ENCODE data around the gene PTPRE.

- TF ChIP-seq POLR2A (IDR thresholded peaks at IDR 0.05) (no peak), CTCF (IDR thresholded peaks at IDR 0.05) (no peak)
Observed at GRCh38 chr10:128046156-128046952, 139.5 kb downstream of the PTPRE start.
